Measurements from ENCODE around the gene ZNF710. TPM values are rescaled to one million over a fixed set of nuclear protein-coding genes. Genes with fewer than 3 reads are reported as not detected.

Gene ZNF710
- total RNA-seq, 1 experiment from 2014 or later, result 40.7 TPM

DNA sequence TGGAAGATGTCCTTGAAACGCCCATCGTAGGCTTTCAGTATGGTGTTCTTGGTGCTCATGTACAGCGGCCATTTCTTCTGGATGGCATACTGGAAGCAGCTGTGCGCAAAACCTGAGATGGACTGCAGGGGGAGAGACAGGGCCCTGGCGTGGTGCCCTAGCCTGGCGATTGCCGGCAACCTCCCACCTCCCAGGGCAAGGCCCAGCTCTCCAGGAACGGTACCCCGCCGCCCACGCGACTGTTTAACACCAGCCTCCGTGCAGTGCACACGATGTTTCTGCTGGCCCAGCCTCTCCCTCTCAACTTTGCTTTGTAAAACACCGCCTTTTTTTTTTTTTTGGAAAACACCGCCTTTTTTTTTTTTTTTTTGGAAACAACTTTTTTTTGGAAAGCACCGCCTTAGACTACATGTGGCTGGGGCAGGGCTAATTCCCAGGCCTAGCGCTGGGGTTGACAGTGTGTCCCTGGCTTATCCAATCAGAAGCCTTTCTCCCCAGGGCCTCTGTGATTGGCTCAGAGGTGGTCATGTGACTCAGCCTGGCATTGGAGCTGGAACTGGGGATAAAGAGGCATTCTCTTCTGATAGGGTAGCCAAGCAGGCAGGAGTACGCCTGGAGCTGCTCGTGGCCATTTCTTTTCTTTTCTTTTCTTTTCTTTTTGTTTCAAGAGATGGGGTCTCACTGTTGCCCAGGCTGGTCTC is 86.5 kb downstream of the ZNF710 start:
- Histone ChIP-seq H3T11ph (ENCODE audit: low read length) (no peak overlapping the region), H2BK12ac (ENCODE audit: insufficient read length, low read depth, low read length) (no peak overlapping the region), H3K27ac (ENCODE audit: insufficient read length, low read depth, low read length) (no peak overlapping the region), H3K23me2 (ENCODE audit: insufficient read length, low read depth, low read length, poor library complexity, severe bottlenecking) (no peaks in the 10 kb centered on the region), H3K79me1 (ENCODE audit: insufficient read depth, low read depth, low read length, poor library complexity, severe bottlenecking) (no peaks in the 10 kb centered on the region), H4K20me1 (ENCODE audit: control insufficient read depth, insufficient read depth, insufficient read length) (no peaks in the 10 kb centered on the region), H2BK15ac (ENCODE audit: low read depth, low read length) (no peak overlapping the region), H3K56ac (ENCODE audit: insufficient read length, low read depth, low read length) (no peak overlapping the region), H2AK5ac (ENCODE audit: insufficient read length, low read length) (no peak overlapping the region), H2BK120ac (ENCODE audit: low read depth, low read length, poor library complexity, severe bottlenecking) (no peak overlapping the region), H3K9me3 (ENCODE audit: control insufficient read depth, low read depth, low read length) (no peaks in the 10 kb centered on the region), H2AFZ (ENCODE audit: low read length) (no peak overlapping the region), H4K91ac (ENCODE audit: insufficient read length, low read depth, low read length) (no peak overlapping the region), H3K14ac (ENCODE audit: insufficient read depth, low read length) (no peak overlapping the region), H3K23ac (ENCODE audit: insufficient read length, low read depth, low read length) (no peak overlapping the region), H3K4me1 (ENCODE audit: insufficient read depth, low read length) (no peaks in the 10 kb centered on the region), H3K79me2 (ENCODE audit: insufficient read depth, low read length) (no peaks in the 10 kb centered on the region), H3K9ac (ENCODE audit: extremely low read depth, insufficient read length, low read length) (no peak overlapping the region), H3K4ac (ENCODE audit: low read depth, low read length) (no peak overlapping the region), H3K4me2 (ENCODE audit: insufficient read depth, insufficient read length, low read length) (no peak overlapping the region), H3K27me3 (ENCODE audit: insufficient read depth, low read length) (no peaks in the 10 kb centered on the region), H4K5ac (ENCODE audit: insufficient read length, low read depth, low read length) (no peak overlapping the region), H4K8ac (replicated peaks; ENCODE audit: insufficient read length, low read depth, low read length) (no peak overlapping the region), H2BK5ac (ENCODE audit: insufficient read length, low read length) (no peak overlapping the region), H2BK20ac (ENCODE audit: low read depth, low read length, poor library complexity, severe bottlenecking) (no peak overlapping the region), H3K18ac (ENCODE audit: insufficient read length, low read depth, low read length) (no peak overlapping the region)
- Mint-ChIP-seq H3K36me3 (ENCODE audit: insufficient read depth in 1 of 3, low read depth in 3 of 3) (peaks cover 22 to 51% (median 38%) of the 10 kb centered on the region in 3 experiments; a peak in 6 of 7 replicates), H3K27ac (no peak overlapping the region), H3K27me3 (ENCODE audit: low read depth) (no peaks in the 10 kb centered on the region; the same call in 1 of the 2 replicates), H3K4me3 (no peak overlapping the region; a peak in 1 of 5 replicates), H3K4me1 (peaks cover under 1 to 4% of the 10 kb centered on the region in 2 experiments; a peak in 3 of 4 replicates), H3K9me3 (peaks cover 2 to 4% of the 10 kb centered on the region in 2 experiments; a peak in 4 of 5 replicates)
- TF ChIP-seq CTCF (conservative IDR thresholded peaks at IDR 0.05), result peak; percentile 21; the same call in 2 of the 3 replicates
- peak; percentile 62 for DNase-seq
- WGBS (ENCODE audit: extremely low coverage, insufficient read length, low lambda C conversion rate), result no CpG with 5 or more reads among the region's 20 CpGs
